ENCODE results near the gene KIF1B.

The KIF1B gene

GRCh38 chr1:10181154-10181553, 29.2 kb upstream of the KIF1B start:
- in situ Hi-C loops (cut with HindIII; ENCODE audit: low sequenced_read_pairs): no loop called here
- no peak overlapping the region for H3K4me3 ChIP-seq (ENCODE audit: low read depth, low read length)
- TF ChIP-seq CTCF (IDR thresholded peaks at IDR 0.05; ENCODE audit: low read depth, low read length): no peak
- no peak for DNase-seq (ENCODE audit: low read depth, low spot score)

GRCh38 chr1:10185759-10186158, 24.6 kb upstream of the KIF1B start:
- in situ Hi-C loops (cut with HindIII; ENCODE audit: low sequenced_read_pairs): no loop called here

GRCh38 chr1:10186331-10187025, 23.9 kb upstream of the KIF1B start:
- no peak overlapping the region for H3K4me3 ChIP-seq (ENCODE audit: low read depth, low read length)
- in situ Hi-C loops (cut with HindIII; ENCODE audit: low sequenced_read_pairs): no loop called here
- no peak for DNase-seq (ENCODE audit: low read depth, low spot score)
- TF ChIP-seq CTCF (IDR thresholded peaks at IDR 0.05; ENCODE audit: low read depth, low read length): no peak

More at GRCh38 chr1:10185759-10186158, 24.6 kb upstream of the KIF1B start:
- no peak for DNase-seq (ENCODE audit: low read depth, low spot score)
- H3K4me3 ChIP-seq (ENCODE audit: low read depth, low read length): no peak overlapping the region
- TF ChIP-seq CTCF (IDR thresholded peaks at IDR 0.05; ENCODE audit: low read depth, low read length): no peak

GRCh38 chr1:10187026-10187334, 23.4 kb upstream of the KIF1B start:
- no peak for DNase-seq (ENCODE audit: low read depth, low spot score)
- in situ Hi-C loops (cut with HindIII; ENCODE audit: low sequenced_read_pairs): no loop called here
- no peak overlapping the region for H3K4me3 ChIP-seq (ENCODE audit: low read depth, low read length)
- no peak for TF ChIP-seq CTCF (IDR thresholded peaks at IDR 0.05; ENCODE audit: low read depth, low read length)

- in situ Hi-C loops (cut with HindIII; ENCODE audit: low sequenced_read_pairs): no loop called here
- DNase-seq (ENCODE audit: low read depth, low spot score): no peak
- H3K4me3 ChIP-seq (ENCODE audit: low read depth, low read length): no peak overlapping the region
- no peak for TF ChIP-seq CTCF (IDR thresholded peaks at IDR 0.05; ENCODE audit: low read depth, low read length)
Measured at GRCh38 chr1:10188133-10188650, 22.2 kb upstream of the KIF1B start.

GRCh38 chr1:10189659-10190058, 20.7 kb upstream of the KIF1B start:
- H3K4me3 ChIP-seq (ENCODE audit: low read depth, low read length): no peak overlapping the region
- in situ Hi-C loops (cut with HindIII; ENCODE audit: low sequenced_read_pairs): no loop called here
- no peak for DNase-seq (ENCODE audit: low read depth, low spot score)
- no peak for TF ChIP-seq CTCF (IDR thresholded peaks at IDR 0.05; ENCODE audit: low read depth, low read length)

Data from astrocyte of the spinal cord (primary cell).